Stimulated activated CD8-positive, alpha-beta memory T cell treated with anti-CD3 and anti-CD28 coated beads, Interleukin-4, amount 100 ng/mL, for 48 hours (primary cell): ENCODE results near the gene LGALS3BP.
"Not testable (repeated sequence)": the region's sequence is repeated elsewhere in the genome, so short reads cannot be mapped to it uniquely, and the experiment has no call there.

Experiments
- DNase-seq: peaks from one replicate; pipeline ENCODE4 v3.0.0-alpha.2; 2020

LGALS3BP gene, protein sequence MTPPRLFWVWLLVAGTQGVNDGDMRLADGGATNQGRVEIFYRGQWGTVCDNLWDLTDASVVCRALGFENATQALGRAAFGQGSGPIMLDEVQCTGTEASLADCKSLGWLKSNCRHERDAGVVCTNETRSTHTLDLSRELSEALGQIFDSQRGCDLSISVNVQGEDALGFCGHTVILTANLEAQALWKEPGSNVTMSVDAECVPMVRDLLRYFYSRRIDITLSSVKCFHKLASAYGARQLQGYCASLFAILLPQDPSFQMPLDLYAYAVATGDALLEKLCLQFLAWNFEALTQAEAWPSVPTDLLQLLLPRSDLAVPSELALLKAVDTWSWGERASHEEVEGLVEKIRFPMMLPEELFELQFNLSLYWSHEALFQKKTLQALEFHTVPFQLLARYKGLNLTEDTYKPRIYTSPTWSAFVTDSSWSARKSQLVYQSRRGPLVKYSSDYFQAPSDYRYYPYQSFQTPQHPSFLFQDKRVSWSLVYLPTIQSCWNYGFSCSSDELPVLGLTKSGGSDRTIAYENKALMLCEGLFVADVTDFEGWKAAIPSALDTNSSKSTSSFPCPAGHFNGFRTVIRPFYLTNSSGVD

DNA sequence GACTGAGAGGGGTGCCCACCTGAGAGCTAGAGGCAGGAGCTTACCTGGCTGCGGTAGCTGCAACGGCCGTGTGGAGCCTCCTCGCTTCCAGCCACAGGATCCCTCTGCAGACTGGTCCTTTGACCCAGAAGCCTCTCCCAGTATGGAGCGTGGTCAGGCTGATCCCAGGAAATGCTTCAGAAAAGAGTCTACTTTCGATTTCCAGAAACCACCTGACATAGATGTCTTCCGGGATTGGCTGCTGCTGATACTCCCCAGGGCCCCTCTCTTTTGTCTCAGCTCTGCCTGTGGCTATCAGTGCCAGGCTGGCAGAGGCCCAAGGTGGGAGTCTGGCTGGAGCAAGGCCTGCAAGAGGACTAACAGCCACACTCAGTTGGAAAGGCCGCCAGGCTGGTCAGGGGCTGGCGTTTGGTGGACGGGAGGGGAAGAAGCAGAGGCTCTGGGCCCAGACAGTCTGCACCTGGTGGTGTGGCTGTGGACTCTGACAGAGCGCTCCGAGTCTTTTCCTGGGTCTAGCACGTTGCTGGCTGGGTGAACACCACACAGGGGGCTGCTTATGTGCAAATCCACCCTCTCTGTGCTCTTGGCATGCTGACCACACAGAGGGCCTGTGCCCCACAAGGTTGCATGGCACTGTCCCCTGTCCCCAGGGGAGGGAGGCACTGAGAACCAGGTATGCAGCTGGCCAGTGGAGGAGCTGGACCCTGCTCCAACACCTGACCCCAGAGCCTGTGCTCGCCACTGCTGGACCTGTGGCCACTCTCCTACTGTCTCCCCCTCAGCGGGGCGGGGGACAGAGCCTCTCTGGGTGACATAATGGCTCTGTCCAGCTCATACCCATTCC is at the start of gene LGALS3BP:
Gene LGALS3BP, minus strand, starts transcription at position 144 of the 844 bp plus-strand sequence. CDS start 2,732 bp downstream, outside the sequence.
- DNase-seq: peak; percentile 35

DNA sequence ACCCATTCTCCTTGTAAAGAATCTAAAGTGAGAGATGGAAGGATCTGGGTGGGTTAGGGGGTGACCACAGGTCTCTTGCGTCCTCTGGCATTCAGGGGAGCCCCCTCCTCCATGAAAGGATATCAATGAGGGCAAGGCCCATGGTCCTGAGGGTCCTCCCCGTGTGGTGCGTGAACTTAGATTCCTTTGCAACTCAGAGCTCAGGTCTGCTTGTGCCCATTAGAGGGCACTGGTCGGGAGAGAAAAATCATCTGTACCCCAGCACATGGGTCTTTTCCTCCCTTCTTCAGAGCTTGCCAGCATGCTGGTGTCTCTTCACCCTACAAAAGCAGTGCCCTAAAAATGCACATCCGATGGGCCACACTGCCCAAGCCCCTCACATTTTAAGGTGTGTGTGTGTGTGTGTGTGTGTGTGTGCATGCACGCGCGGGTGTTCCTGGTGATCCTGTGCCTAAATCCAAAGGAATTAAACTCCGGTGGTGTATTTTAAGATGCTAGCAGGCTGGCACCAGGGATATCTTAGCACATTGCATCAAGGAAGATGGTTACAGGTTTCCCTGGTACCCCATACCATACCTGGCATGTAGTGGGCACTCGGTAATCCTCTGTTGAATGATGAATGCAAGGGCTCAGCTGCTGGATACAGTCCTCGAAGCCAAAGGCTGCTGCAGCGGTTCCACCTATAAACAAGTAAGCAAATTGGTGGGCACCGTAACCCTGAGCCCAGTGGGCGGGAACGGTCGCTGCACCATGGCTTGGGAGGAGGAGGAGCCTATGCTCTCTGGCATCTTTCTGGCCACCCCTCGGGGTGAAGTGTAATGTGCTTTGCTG is 49.0 kb upstream of the LGALS3BP start:
- DNase-seq: no peak

DNA sequence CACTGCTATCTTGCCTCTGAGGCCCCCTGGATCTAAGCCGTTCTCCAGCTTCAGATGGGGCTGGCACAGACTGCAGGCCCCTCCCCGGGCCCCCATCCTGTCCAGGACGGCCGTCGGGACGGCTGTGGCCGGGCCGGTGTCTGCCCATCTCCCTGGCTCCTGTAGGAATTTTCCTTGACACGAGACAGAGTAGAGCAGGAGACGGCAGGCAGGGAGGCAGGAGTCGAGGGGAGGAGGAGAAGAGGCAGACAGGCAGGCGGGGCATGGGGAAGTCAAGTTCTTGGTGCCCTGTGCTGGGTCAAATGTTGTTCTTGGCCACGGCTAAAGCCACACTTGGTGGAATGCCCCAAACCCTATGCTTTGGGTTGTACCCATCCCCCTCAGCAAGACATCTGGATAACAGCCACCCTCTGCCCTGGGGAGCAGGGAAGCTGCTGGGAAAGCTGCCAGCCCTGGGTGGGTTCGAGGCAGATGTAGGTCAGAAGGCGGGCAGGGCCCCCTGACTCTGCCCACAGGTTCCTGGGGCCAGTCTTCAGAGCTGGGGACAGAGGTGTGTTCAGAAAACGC is 48.3 kb upstream of the LGALS3BP start:
- no peak for DNase-seq

DNA sequence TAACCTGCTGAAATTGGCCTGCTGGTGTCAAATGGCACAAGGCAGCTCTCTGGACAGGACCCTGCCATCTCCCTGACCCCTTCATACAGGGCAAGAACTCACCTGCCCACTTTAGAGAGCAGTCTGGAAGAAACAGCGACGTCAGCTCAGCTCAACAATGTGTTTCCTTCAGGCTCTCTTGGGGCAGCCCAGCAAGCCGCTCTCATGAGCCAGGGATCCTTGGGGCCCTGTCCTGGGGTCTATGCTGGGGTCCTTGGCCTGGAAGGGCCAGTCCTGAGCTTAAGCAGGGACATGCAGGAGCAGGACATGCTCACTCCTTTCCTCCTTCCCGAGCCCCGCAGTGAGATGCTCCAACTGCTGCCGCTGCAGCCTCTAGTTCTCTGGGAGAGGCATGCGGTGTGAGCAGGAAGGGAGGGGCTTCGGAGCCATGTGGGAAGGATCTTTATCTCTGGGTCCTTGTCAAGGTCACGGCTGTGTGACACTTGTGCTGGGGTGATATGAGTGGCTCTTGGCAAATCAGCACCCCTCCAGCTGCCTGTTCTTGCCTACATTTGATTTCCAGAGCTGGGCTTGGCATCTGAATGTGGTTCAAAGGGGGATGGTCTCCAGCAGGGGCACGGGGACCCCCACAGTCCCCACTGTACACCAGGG is 47.7 kb upstream of the LGALS3BP start:
- no peak for DNase-seq

DNA sequence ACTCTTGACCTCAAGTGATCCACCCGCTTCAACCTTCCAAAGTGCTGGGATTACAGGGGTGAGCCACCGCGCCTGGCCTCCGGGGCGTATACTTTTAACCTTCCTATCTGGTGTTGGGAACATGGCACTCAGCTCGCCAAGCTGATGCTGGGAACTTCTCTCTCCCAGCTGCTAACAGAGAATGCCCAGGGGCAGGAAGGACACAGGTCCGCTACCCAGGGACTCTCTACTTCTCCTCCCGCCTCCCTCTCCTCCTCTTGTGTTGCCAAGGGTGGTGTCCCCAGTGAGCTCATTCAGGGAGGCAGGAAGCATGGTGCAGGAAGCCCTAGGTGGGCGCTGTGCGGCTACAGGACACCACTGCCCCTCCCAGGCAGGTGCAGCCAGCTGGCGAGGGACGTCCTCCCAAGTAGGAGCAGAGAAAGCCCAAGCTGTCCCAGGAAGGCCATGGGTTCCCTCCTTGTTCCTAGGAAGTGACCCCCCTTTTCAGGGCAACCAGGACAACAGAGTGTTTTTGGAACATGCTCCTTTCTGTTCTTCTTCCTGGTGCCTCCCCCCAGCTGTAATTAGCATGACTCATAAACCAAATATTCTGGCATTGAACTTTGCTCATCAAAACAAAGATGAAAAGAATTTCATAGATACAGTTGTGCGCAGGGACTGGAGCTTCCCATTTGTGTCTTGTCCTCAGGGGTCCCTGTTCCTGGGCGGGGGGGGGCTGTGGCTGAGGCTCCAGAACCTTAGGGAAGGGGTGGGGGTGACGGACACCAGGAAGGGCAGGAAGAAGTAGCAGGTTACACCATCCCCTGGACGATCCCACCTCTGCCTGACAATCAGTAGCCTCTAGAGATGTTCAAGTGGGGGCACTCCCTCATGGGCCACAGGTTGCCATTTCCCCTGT is 46.9 kb upstream of the LGALS3BP start:
- no peak for DNase-seq

DNA sequence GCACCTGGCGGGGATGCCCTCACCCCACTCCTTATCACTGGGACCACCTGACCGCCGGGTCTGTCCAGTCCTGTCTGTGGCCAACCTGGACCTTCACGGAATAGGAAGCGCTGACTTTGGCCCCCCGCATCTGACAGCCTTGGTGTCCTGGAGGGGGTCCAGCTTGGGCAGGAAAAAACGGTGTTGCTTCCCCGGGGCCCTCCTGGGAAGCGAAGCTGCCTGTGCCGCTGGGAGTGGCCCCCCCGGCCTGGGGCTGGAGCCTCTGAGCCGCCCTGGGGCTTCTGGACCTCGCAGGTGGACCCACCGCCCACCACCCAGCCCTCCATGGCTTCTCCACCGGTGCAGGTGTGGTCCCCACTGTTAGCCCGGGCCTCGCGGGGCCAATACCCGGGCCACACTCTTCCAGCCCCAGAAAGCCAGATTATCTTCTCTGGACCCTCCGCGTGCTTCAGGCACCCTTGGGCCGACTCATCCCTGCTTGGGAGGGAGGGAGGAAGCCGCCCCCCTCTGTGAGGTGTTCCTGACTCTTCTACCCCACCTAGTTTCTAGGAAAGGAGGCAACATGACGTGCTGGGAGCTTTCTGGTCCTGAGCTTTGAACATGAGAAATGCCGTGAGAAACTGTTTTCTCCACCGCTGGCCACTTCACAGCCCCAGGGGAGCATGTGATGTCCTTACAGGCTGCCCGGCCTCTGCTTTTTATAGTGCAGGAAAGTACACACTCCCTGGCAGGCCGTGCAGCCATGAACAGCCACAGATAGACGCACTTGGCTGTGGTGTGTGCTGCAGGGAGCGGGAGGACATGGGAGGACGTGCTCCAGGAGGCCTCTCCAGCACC is 45.4 kb upstream of the LGALS3BP start:
- no peak for DNase-seq

DNA sequence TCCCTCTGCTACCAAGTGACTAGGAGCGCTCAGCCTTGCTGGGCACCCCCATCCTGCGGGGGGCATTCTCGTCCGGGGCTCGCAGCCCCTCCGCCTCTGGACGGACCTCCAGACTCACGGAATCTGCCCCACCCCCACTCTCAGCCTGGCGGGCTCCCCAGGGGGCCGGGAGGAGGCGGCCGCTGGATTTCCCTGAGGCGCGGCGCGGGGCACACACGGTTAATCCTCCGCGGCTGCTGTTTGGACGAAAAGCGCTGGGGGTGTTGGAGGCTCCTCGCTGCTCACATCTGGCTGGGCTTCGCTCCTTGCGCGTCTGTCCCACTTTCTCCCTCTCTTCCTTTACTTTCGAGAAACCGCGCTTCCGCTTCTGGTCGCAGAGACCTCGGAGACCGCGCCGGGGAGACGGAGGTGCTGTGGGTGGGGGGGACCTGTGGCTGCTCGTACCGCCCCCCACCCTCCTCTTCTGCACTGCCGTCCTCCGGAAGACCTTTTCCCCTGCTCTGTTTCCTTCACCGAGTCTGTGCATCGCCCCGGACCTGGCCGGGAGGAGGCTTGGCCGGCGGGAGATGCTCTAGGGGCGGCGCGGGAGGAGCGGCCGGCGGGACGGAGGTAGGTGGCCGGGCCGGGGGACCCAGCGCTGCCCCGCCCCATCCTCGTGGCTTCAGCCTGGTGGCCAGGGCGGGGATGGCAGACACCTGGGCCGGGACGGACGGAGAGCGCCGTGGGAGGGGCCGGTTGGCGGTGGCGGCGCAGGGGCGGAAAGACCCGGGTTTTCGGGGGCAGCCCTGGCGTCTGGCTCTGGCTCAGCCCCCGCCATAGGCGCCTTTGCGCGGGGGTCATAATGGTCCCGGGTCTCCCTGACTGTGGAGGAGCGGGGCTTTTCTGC is 44.4 kb upstream of the LGALS3BP start, which contains the start of gene C1QTNF1:
Gene C1QTNF1, plus strand, starts transcription at position 284 of the 886 bp plus-strand sequence. CDS start 19,800 bp downstream, outside the sequence.
- peak; percentile 50 for DNase-seq

DNA sequence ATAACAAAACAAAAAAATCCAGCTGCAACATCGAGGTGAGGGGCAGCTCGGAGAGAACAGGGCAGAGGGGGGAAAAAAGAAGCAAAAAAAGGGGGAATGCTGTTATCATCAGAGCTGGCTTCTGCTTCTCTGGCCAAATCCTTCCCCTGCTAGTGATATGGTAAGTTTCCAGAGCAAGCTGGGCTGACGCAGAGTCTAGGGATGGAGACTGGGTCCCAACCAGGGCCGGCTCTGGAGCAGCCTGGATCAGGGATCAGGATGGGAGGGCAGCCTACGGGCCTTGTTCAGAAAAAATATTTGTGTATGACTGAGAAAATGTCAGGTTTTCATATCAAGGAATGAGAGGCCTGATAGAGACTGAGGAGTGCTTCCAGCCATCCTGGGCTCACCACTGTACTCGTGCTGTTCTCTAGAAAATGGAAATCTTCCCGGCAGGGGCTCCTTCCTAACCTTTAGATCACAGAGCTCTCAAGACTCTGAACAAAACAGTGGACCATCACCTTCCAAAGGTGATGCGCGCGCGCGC is 43.5 kb upstream of the LGALS3BP start:
- DNase-seq: no peak

DNA sequence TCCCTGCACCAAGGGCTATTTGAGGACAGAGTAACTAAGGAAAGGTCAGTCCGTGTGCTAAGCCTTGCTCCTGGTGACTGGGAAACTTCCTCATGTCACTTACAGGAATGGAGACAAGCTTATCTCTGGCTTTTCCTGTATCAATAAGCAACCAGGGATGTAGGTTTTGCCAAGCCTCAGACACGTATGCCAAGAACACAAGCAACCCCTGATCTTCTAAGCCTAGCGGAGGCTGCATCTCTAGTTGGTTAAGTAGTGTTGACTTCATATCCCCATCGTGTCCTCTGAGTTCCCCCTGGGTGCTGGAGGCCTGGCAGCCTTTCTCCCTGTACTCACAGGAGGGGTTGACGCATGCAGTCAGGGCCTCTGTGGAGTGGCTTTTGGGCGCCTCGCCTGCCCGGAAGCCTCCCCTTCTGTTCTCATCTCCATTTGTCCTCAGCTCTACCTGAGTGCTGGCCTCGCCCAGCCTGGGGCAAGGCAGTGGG is 42.8 kb upstream of the LGALS3BP start:
- DNase-seq: no peak

DNA sequence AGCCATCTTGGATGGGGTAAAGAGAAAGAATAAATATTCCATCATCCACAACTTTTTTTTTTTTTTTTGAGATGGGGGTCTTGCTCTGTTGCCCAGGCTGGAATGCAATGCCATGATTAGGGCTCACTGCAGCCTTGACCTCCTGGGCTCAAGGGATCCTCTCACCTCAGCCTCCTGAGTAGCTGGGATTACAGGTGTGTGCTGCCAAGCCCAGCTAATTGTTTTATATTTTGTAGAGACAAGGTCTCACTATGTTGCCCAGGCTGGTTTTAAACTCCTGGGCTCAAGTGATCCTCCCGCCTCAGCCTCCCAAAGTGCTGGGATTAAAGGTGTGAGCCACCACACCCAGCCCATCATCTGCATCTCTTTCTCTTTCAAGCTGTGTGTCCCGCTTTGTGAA is 42.2 kb upstream of the LGALS3BP start:
- not testable (repeated sequence) for DNase-seq

DNA sequence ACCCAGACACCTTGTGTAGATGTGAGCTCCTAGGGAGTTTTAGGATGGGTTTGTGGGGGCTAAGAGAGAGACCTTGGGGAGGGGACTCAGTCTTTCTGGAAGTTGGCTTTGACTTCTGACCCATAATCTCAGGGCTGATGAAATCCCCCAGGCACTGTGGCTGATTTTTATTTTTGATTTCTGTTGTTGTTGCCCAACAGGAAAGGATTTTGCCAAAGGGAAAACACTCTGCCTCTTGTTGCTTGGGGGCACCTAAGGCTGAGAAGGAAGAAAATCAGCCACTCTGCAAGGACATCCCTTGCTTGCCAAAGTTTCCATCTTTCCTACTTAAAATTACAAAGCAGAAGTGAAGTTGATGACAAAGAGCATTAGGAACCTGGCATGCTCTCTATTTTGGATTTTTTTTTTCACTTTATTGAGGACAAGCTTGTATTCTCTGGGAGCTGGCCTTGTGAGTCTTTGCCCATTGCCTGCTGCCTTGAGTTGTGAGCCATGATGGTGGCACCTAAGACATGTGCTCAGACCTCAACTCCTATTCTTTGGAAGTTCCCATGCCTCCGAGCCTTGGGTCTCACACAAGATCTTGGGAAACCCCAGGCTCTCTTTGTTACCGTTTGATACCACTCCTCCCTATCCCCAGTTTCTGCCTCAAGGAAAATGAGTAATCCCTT is 41.0 kb upstream of the LGALS3BP start:
- no peak for DNase-seq

DNA sequence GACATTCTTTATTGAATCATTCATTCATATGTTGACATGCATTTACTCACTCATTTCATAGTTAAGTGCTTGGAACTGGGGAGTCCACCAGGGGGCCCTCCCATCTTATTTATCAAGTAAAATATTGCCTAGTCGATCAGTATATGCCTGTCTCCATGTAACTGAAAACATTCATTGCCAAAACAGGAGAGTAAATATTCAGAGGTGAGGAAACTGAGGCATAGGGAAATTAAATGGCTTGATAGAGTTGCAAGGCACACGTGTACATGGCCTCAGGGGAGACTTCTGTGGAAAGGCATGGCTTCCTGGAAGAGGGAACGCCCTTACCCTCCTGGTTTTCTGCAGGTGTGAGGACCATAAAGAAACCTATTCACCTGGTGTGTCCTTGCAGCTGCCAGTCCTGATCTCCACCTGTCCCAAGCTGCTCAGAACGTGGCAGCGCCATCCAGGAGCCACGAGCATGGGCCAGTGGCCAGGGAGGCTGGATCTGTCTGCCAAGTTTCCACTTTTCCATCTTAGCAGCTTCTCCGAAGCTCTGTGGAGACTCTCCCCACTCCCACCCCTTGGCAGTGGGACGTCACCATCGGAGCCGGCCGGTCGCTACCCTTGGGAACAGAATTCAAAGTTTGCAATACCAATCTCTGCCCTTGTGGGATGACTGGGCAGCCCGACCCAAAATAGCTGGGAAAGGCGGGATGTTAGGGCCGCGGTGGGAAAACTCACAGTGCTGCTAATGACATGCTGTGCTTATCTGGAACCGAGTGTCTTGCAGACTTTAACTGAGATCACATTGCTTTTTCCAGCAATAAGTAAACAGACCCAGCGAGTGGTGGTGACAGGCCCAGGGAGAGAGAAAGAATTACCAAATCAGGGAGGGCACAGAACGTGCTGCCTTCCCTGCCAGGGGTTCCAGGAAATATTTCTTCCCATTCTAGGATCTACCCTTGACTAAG is 40.2 kb upstream of the LGALS3BP start:
- peak; percentile 60 for DNase-seq

DNA sequence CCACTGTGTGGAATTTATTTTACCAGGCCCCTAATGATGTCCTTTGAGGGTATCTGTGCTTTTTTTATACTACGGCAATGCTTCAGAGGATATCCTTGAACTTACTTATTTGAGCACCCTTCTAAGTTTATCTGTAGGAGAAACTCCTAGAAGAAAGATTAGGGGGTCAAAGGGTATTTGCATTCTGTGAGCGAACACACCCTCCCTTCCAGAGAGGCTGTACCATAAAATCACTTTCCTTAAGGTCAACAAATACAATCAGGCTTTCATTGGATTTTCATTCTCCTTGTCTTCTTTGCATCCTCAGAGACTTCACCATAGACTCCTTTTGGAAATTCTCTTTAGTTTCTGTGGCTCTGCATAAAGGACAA is 39.5 kb upstream of the LGALS3BP start:
- DNase-seq: no peak

DNA sequence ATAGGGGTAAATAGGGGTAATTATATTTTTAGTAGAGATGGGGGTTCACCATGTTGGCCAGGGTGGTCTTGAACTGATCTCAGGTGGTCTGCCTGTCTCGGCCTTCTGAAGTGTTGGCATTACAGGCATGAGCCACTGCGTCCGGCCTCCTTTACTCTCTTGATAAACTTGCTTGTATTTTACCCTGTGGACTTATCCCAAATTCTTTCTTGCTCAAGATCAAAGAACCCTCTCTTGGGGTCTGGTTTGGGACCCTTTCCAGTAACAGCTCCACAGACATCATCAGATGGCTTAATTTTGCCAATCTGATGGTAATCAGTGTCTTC is 38.6 kb upstream of the LGALS3BP start:
- DNase-seq: no peak

DNA sequence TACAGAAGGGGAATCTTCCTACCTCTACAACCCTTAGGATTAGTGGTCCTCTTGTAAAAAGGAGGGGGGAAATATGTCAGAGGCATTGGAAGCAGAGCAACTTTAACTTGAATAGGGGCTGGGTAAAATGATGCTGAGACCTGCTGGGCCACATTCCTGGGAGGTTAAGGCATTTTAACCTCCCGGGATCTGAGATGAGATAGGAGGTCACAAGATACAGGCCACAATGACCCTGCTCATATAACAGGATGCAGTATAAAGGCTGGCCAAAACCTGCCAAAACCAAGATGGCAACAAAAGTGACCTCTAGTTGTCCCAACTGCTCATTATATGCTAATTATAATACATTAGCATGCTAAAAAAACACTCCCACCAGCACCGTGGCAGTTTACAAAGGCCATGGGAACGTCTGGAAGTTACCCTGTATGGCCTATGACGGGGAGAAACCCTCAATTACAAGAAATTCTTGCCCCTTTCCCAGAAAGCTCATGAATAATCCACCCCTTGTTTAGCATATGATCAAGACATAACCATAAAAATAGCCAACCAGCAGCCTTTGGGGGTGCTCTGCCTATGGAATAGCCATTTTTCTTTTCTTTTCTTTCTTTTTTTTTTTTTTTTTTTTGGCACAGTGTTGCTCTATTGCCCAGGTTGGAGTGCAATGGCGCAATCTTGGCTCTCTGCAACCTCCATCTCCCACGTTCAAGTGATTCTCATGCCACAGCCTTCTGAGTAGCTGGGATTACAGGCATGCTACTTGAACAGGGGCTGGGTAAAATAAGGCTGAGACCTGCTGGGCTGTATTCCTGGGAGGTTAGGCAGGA is 38.0 kb upstream of the LGALS3BP start:
- DNase-seq: no peak
